Lung (tissue), 12 donors: ENCODE measurements around the gene SSR2. TPM values are rescaled to one million over a fixed set of nuclear protein-coding genes. Genes with fewer than 3 reads are reported as not detected.

Experiments
- ATAC-seq: fragments of 200-7000 bp; cut with Tn5 transposase; one replicate; pipeline ENCODE4 v1.9.1; 2020; ENCODE audit warnings: moderate number of reproducible peaks; ENCODE audit not compliant: insufficient read depth, low FRiP score
- DNase-seq, 3 donors: peaks; one replicate each; pipeline ENCODE4 v3.0.0-alpha.2; 2013 to 2017
- H3K27ac ChIP-seq, 2 donors: one replicate each; pipeline ENCODE4 v1.5.1; 2013; ENCODE audit warnings: mild to moderate bottlenecking in 2 of 2, moderate library complexity in 2 of 2, control low read depth in 1 of 2, inconsistent platforms in 1 of 2, low read depth in 1 of 2, low read length in 1 of 2
- H3K27me3 ChIP-seq, 3 donors: one replicate each; pipeline ENCODE4 v1.5.1; 2013; ENCODE audit warnings: low read length in 2 of 3; ENCODE audit not compliant: control insufficient read depth in 3 of 3, insufficient read depth in 3 of 3
- H3K36me3 ChIP-seq, 4 donors: one replicate each; pipeline ENCODE4 v1.5.1; 2013; ENCODE audit warnings: low read length in 4 of 4, mild to moderate bottlenecking in 1 of 4, moderate library complexity in 1 of 4; ENCODE audit not compliant: control insufficient read depth in 4 of 4, insufficient read depth in 4 of 4
- H3K4me1 ChIP-seq, 5 donors: one replicate each; pipeline ENCODE4 v1.5.1; 2013; ENCODE audit warnings: low read length in 5 of 5, mild to moderate bottlenecking in 2 of 5, moderate library complexity in 1 of 5; ENCODE audit not compliant: control insufficient read depth in 5 of 5, insufficient read depth in 5 of 5
- H3K4me3 ChIP-seq: one replicate; pipeline ENCODE4 v1.5.1; 2013; ENCODE audit warnings: mild to moderate bottlenecking, control low read depth, moderate library complexity
- H3K9ac ChIP-seq, 2 donors: one replicate each; pipeline ENCODE4 v1.5.1; 2013; ENCODE audit warnings: low read length in 2 of 2, control low read depth in 1 of 2; ENCODE audit not compliant: insufficient read depth in 1 of 2
- H3K9me3 ChIP-seq, 4 donors: one replicate each; pipeline ENCODE4 v1.5.1; 2013; ENCODE audit warnings: low read length in 3 of 4, mild to moderate bottlenecking in 1 of 4, moderate library complexity in 1 of 4; ENCODE audit not compliant: control insufficient read depth in 4 of 4, insufficient read depth in 3 of 4
- WGBS, 2 donors: extraction: QIAGEN DNeasy Blood & Tissue Kit; methylation state at CpG; one replicate each; pipeline ENCODE4 v1.1.7; 2013; 5-methylcytosine and 5-hydroxymethylcytosine counted together
- polyA plus RNA-seq, 2 donors: library from polyadenylated mRNA; stranded (reverse); fragments of 200-250 nt; gene quantifications; one replicate each; pipeline ENCODE4 v1.2.1, GENCODE V29; 2013
- total RNA-seq, 2 donors: library from RNA; depleted of rRNA in 1 of 2; stranded (reverse); fragments of >200 nt in 1 of 2; gene quantifications; one replicate each; pipeline ENCODE4 v1.2.1, GENCODE V29; 2014 to 2021
- TF ChIP-seq, protein P1 (sequence below): IDR thresholded peaks from 2 replicates; pipeline ENCODE4 v1.5.1; 2012; ENCODE audit warnings: mild to moderate bottlenecking; ENCODE audit errors: control extremely low read depth, extremely low read depth
- donor health status: control.
- donor health status: control.
- donor health status: Bipolar disorder and iron deficiency.
- donor health status: healthy.
- donor health status: DM: yes; HTN: yes; CAD: no.

SSR2 gene
- total and polyA plus RNA-seq, 4 donors = 281 to 467 (median 292) TPM

DNA sequence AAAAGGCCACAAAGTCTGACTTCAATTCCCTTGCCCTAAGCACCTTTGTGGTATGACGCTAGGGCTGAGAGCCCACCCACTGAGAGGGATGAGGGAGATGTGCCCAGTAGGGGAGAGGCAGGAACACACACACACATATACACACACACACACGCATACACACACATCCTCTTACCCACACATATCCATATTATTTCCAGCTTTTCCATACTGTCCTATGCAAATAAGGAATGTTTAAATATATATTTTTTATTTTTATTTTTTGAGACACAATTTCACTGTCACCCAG, 43.2 kb upstream of the SSR2 start:
- H3K9me3 ChIP-seq = no peaks in the 10 kb centered on the region
- ATAC-seq (no peak), DNase-seq (no peak)
- no peak overlapping the region for H3K4me3 ChIP-seq
- no peaks in the 10 kb centered on the region for H3K36me3 ChIP-seq
- no peaks in the 10 kb centered on the region for H3K27me3 ChIP-seq
- TF ChIP-seq, protein P1, sequence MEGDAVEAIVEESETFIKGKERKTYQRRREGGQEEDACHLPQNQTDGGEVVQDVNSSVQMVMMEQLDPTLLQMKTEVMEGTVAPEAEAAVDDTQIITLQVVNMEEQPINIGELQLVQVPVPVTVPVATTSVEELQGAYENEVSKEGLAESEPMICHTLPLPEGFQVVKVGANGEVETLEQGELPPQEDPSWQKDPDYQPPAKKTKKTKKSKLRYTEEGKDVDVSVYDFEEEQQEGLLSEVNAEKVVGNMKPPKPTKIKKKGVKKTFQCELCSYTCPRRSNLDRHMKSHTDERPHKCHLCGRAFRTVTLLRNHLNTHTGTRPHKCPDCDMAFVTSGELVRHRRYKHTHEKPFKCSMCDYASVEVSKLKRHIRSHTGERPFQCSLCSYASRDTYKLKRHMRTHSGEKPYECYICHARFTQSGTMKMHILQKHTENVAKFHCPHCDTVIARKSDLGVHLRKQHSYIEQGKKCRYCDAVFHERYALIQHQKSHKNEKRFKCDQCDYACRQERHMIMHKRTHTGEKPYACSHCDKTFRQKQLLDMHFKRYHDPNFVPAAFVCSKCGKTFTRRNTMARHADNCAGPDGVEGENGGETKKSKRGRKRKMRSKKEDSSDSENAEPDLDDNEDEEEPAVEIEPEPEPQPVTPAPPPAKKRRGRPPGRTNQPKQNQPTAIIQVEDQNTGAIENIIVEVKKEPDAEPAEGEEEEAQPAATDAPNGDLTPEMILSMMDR = no peak
- WGBS, 2 donors = 66 to 90% methylated on average over 2 of the region's 2 CpGs
- H3K27ac ChIP-seq = no peak overlapping the region
- H3K4me1 ChIP-seq = peaks cover 0 to 6% (median 0%) of the 10 kb centered on the region in 5 donors
- H3K9ac ChIP-seq = no peak overlapping the region

DNA sequence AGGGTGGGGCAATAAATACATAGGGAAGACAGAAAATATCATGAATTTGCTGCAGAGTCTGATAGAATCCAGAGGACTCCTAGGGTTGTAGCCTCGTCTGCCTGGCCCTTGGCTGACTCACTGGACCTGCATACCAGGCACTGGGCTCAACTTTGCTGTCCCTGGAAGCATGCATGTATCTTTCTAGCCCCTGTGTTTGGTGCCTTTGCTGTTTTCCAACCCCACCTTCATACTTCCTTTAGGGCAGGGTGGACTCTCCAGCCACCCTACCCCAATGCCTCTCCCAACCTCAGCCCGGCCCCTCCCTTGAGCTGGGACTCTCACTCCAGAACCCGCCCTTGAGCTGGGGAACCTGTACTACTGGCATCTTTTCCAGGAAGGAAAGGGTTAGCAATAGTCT, 41.4 kb upstream of the SSR2 start:
- peak overlapping the region; percentile 20 for H3K4me3 ChIP-seq

GRCh38 chr1:156060937-156061636, 40.3 kb upstream of the SSR2 start, which contains the start of gene RAB25:
Gene RAB25 (plus strand): TSS chr1:156061160. CDS start chr1:156061401, 241 bp downstream.
- peak within 1 kb of the TSS in 1 of 2 donors; percentile 59 for H3K27ac ChIP-seq
- TF ChIP-seq, protein P1 = no peak
- peaks cover 0 to 2% (median 2%) of the 10 kb centered on the region in 4 donors for H3K36me3 ChIP-seq
- DNase-seq = peak; percentile 66 to 86 (median 77)
- ATAC-seq = peak; percentile 59
- H3K9me3 ChIP-seq = no peaks in the 10 kb centered on the region
- H3K4me3 ChIP-seq = peak within 1 kb of the TSS; percentile 20
- WGBS, 2 donors = 58 to 68% methylated on average over 11 of the region's 11 CpGs
- H3K9ac ChIP-seq = peak within 1 kb of the TSS; percentile 48 to 55
- H3K4me1 ChIP-seq = peaks cover 0 to 6% (median 0%) of the 10 kb centered on the region in 5 donors
- no peaks in the 10 kb centered on the region for H3K27me3 ChIP-seq

More for the DNA sequence above, 41.4 kb upstream of the SSR2 start:
- Histone ChIP-seq H3K9me3 (no peaks in the 10 kb centered on the region), H3K27me3 (no peaks in the 10 kb centered on the region), H3K36me3 (peaks cover 0 to 2% (median 2%) of the 10 kb centered on the region in 4 donors), H3K27ac (peak overlapping the region in 1 of 2 donors; percentile 11), H3K9ac (no peak overlapping the region), H3K4me1 (peaks cover 0 to 6% (median 0%) of the 10 kb centered on the region in 5 donors)
- ATAC-seq = peak; percentile 15
- WGBS, 2 donors = 68 to 87% methylated on average over 3 of the region's 3 CpGs
- TF ChIP-seq, protein P1 = no peak
- DNase-seq = no peak
